K562 (cell line): ENCODE results near the gene UNC5B. TPM values are rescaled to one million over a fixed set of nuclear protein-coding genes. Genes with fewer than 3 reads are reported as not detected.
A peak's percentile ranks its signal among the peaks of the same experiment; 100 is the strongest.

Experiments
- ATAC-seq: fragments of 200-7000 bp; cut with Tn5 transposase; 3 replicates; pipeline ENCODE4 v1.9.1; 2020; ENCODE audit warnings: moderate library complexity
- BruUV-seq: library from RNA; stranded (reverse); fragments of 400-500 nt; replicated peaks from 2 replicates; lab custom pipeline; 2021; lab: Mats Ljungman, UMichigan
- CTCF ChIA-PET: fragments of 300-600 bp; formaldehyde crosslinking; extraction: SDS; loops from one replicate; lab custom pipeline; 2021; ENCODE audit warnings: low intra/inter-chr PET ratio; lab: Yijun Ruan, JAX
- POLR2A ChIA-PET: fragments of 300-600, 350-650 bp; sonication (Branson Sonifier 250); formaldehyde crosslinking; extraction: SDS; loops from one replicate; lab custom pipeline; 2021; ENCODE audit warnings: antibody characterized with exemption, inconsistent platforms; lab: Yijun Ruan, JAX
- DNase-seq, 4 experiments: peaks; one replicate each; pipeline versions ENCODE4 v3.0.0 to v3.0.0-alpha.2; 2011 to 2018; ENCODE audit warnings: low spot score in 3 of 4, mixed read lengths in 3 of 4; ENCODE audit errors: extremely low read depth in 1 of 4
- FAIRE-seq: peaks from 2 replicates; lab custom pipeline; 2011; peaks lifted over from hg19 to GRCh38; lab: Jason Lieb, UNC
- H2AFZ ChIP-seq: 2 replicates; pipeline ENCODE4 v1.6.0; 2011; ENCODE audit warnings: low read depth, low read length, control low read depth, inconsistent platforms
- H3K27ac ChIP-seq: fragments of 200-600 bp; 3 replicates; pipeline ENCODE4 v1.8.0; 2011; ENCODE audit warnings: low read depth, mild to moderate bottlenecking, control low read depth, inconsistent platforms, low read length, moderate library complexity, mixed read lengths; ENCODE audit errors: extremely low read depth
- H3K27me3 ChIP-seq, 2 experiments: fragments of 300-600 bp in 1 of 2; 2 replicates in 1 of 2; 3 replicates in 1 of 2; pipeline versions ENCODE4 v1.6.0 to v1.8.0; 2011; ENCODE audit warnings: inconsistent platforms in 2 of 2, low read length in 2 of 2, mild to moderate bottlenecking in 1 of 2, mixed read lengths in 1 of 2, moderate library complexity in 1 of 2; ENCODE audit not compliant: control insufficient read depth in 2 of 2, insufficient read depth in 2 of 2
- H3K36me3 ChIP-seq: fragments of 300-600 bp; 3 replicates; pipeline ENCODE4 v1.8.0; 2011; ENCODE audit warnings: mild to moderate bottlenecking, low read length, inconsistent platforms; ENCODE audit not compliant: control insufficient read depth, insufficient read depth
- H3K4me1 ChIP-seq, 2 experiments: fragments of 200-600 bp in 1 of 2; replicated peaks in 1 of 2; 2 replicates in 1 of 2; 3 replicates in 1 of 2; pipeline versions ENCODE4 v1.5.1 to v1.8.0; 2011; ENCODE audit warnings: inconsistent platforms in 2 of 2, low read length in 2 of 2, mild to moderate bottlenecking in 1 of 2, mixed read lengths in 1 of 2, moderate library complexity in 1 of 2; ENCODE audit not compliant: control insufficient read depth in 2 of 2, insufficient read depth in 2 of 2
- H3K4me2 ChIP-seq: 2 replicates; pipeline ENCODE4 v1.6.1; 2011; ENCODE audit warnings: low read length, control low read depth, inconsistent platforms, mixed read lengths; ENCODE audit not compliant: insufficient read depth
- H3K4me3 ChIP-seq: fragments of 200-600 bp; sonication (generic), shearing (Covaris generic); 2 replicates; pipeline ENCODE4 v1.5.1; 2016; ENCODE audit warnings: control low read depth, inconsistent platforms
- H3K79me2 ChIP-seq: fragments of 200-600 bp; 3 replicates; pipeline ENCODE4 v1.8.0; 2011; ENCODE audit warnings: low read length, inconsistent platforms; ENCODE audit not compliant: control insufficient read depth, insufficient read depth
- H3K9ac ChIP-seq, 2 experiments: 2 replicates each; pipeline versions ENCODE4 v1.6.0 to v1.6.1; 2011; ENCODE audit warnings: low read depth in 2 of 2, low read length in 2 of 2, control low read depth in 1 of 2, inconsistent platforms in 1 of 2, mild to moderate bottlenecking in 1 of 2, mixed read lengths in 1 of 2; ENCODE audit not compliant: insufficient read depth in 1 of 2
- H3K9me1 ChIP-seq: one replicate; pipeline ENCODE4 v1.6.0; 2011; ENCODE audit warnings: inconsistent platforms, mild to moderate bottlenecking, low read length, moderate library complexity; ENCODE audit not compliant: control insufficient read depth, insufficient read depth
- H3K9me3 ChIP-seq: replicated peaks from 2 replicates; pipeline ENCODE4 v1.5.1; 2011; ENCODE audit warnings: low read depth, low read length, inconsistent platforms; ENCODE audit not compliant: control insufficient read depth, insufficient read depth
- H4K20me1 ChIP-seq: replicated peaks from 2 replicates; pipeline ENCODE4 v1.6.1; 2011; ENCODE audit warnings: low read length, inconsistent platforms, mixed read lengths; ENCODE audit not compliant: control insufficient read depth, insufficient read depth
- JUN ChIP-seq, 2 experiments: sonication (generic) in 1 of 2; formaldehyde crosslinking in 1 of 2; IDR thresholded peaks; 2 replicates each; pipeline versions ENCODE4 v1.6.1 to v1.8.0; 2012 to 2022; ENCODE audit warnings: borderline replicate concordance in 2 of 2, mild to moderate bottlenecking in 2 of 2, improper control_type of control experiment in 1 of 2, low read depth in 1 of 2, low read length in 1 of 2, missing genetic modification reagents in 1 of 2
- TARDBP ChIP-seq: fragments of 450-650 bp; IDR thresholded peaks from 2 replicates; pipeline ENCODE4 v1.6.1; 2016
- WGBS: fragments of 100-300 bp; shearing (Covaris generic); methylation state at CpG from one replicate; pipeline ENCODE4 v1.1.6; 2016; ENCODE audit warnings: low coverage, mixed read lengths; ENCODE audit not compliant: insufficient coverage; ENCODE audit errors: missing lambda C conversion rate; 5-methylcytosine and 5-hydroxymethylcytosine counted together
- in situ Hi-C: fragments of 300-500 bp; cut with MboI; formaldehyde crosslinking; loops from 4 replicates; pipeline ENCODE4 v1.15.0; 2018; ENCODE audit warnings: inconsistent platforms, mixed read lengths
- intact Hi-C: fragments of 100-400 bp; cut with micrococcal nuclease; formaldehyde crosslinking; loops from 2 replicates; pipeline ENCODE4 v1.14.2; 2022
- polyA plus RNA-seq, 8 experiments: library from polyadenylated mRNA; depleted of rRNA in 4 of 8; stranded (reverse) in 5 of 8; unstranded in 3 of 8; fragments of >200 nt; fragmentation: Nextera tagmentation in 2 of 8; fragmentation: Illumina TruSeq in 1 of 8; extraction: Ambion mirVana in 2 of 8; extraction: Trizol in 1 of 8; gene quantifications; 2 replicates each; pipeline versions ENCODE4 v1.2.1 to v1.2.3, GENCODE V29; 2011 to 2014; ENCODE audit warnings: inconsistent platforms in 1 of 8, missing spikeins in 1 of 8
- total RNA-seq, 7 experiments: library from RNA; depleted of rRNA in 6 of 7; stranded (reverse); fragments of >200 nt in 6 of 7; fragmentation: Illumina TruSeq in 2 of 7; extraction: Trizol in 2 of 7; gene quantifications; 2 replicates each; pipeline versions ENCODE4 v1.2.1 to v1.2.3, GENCODE V29; 2011 to 2021; ENCODE audit warnings: low replicate concordance in 1 of 7

Gene UNC5B
- total and polyA plus RNA-seq, 9 of the 15 experiments (the other 6 are each of a cell fraction or from before 2014, with no cell fraction given), result 0.10 to 8.4 (median 2.1) TPM

- intact Hi-C loops, result no loop called here
- TF ChIP-seq TARDBP (0 out of 2 replicates have a peak, but pooled peaks have one; percentile 6), JUN (IDR thresholded peaks at IDR 0.05; ENCODE audit: borderline replicate concordance, low read depth, low read length) (no peak), JUN (CRISPR knock-in tag; IDR thresholded peaks at IDR 0.05; ENCODE audit: borderline replicate concordance) (no peak)
- peak overlapping the region in 1 of 2 experiments; percentile 42; a peak in 1 of 4 replicates for H3K9ac ChIP-seq
- peak; percentile 29 for FAIRE-seq
- no peak overlapping the region for H2AFZ ChIP-seq
- WGBS, result 27% methylated on average over 16 of the region's 16 CpGs
- DNase-seq, result no peak
- no peak overlapping the region for H3K4me3 ChIP-seq
- no peaks in the 10 kb centered on the region for H3K9me1 ChIP-seq
- ChIA-PET CTCF (no interaction called here), POLR2A (interaction anchor here (0.6 to 1.0 kb wide), 3 partner anchors 8 to 318 kb away, joined by 3 to 5 read pairs (median 3); no protein-coding TSS in a partner anchor)
- ATAC-seq, result peak; percentile 3; the same call in 2 of the 3 replicates
- no peaks in the 10 kb centered on the region for H3K9me3 ChIP-seq
- H4K20me1 ChIP-seq, result peaks cover 9% of the 10 kb centered on the region; the same call in 1 of the 2 replicates
- H3K4me2 ChIP-seq, result no peak overlapping the region
- no peaks in the 10 kb centered on the region for H3K36me3 ChIP-seq
- H3K4me1 ChIP-seq, result peaks cover 0 to 9% of the 10 kb centered on the region in 2 experiments; a peak in 1 of 5 replicates
- BruUV-seq, result no TSS peak
- in situ Hi-C loops, result loop anchor here (25.0 kb wide), 1 partner anchor 1037 kb away; no protein-coding TSS in a partner anchor
- H3K27me3 ChIP-seq, result peaks cover 7 to 55% of the 10 kb centered on the region in 2 experiments; a peak in 4 of 5 replicates
- H3K79me2 ChIP-seq, result no peaks in the 10 kb centered on the region
- no peak overlapping the region for H3K27ac ChIP-seq
Observed at GRCh38 chr10:71300555-71301370, 88.4 kb downstream of the UNC5B start.
